Thymus (tissue), 11 donors: ENCODE measurements around the gene SNX7. TPM values are rescaled to one million over a fixed set of nuclear protein-coding genes. Genes with fewer than 3 reads are reported as not detected.

Experiments
- DNase-seq, 9 donors: peaks; one replicate each; pipeline ENCODE4 v3.0.0-alpha.2; 2013; ENCODE audit warnings: low spot score in 9 of 9, low read depth in 6 of 9, missing footprints in 1 of 9
- H3K27ac ChIP-seq, 2 donors: one replicate each; pipeline ENCODE4 v1.5.1; 2013; ENCODE audit warnings: control low read depth in 1 of 2, low read depth in 1 of 2, low read length in 1 of 2, mild to moderate bottlenecking in 1 of 2, moderate library complexity in 1 of 2
- H3K27me3 ChIP-seq, 2 donors: one replicate each; pipeline ENCODE4 v1.5.1; 2013; ENCODE audit warnings: low read length in 1 of 2; ENCODE audit not compliant: control insufficient read depth in 2 of 2, insufficient read depth in 1 of 2
- H3K36me3 ChIP-seq, 2 donors: one replicate each; pipeline ENCODE4 v1.5.1; 2013; ENCODE audit warnings: low read length in 1 of 2, mild to moderate bottlenecking in 1 of 2, moderate library complexity in 1 of 2; ENCODE audit not compliant: control insufficient read depth in 2 of 2, insufficient read depth in 2 of 2
- H3K4me1 ChIP-seq, 2 donors: one replicate each; pipeline ENCODE4 v1.5.1; 2013; ENCODE audit warnings: low read length in 2 of 2; ENCODE audit not compliant: control insufficient read depth in 2 of 2, insufficient read depth in 2 of 2
- H3K4me3 ChIP-seq, 2 donors: one replicate each; pipeline ENCODE4 v1.5.1; 2013; ENCODE audit warnings: low read length in 2 of 2, control low read depth in 1 of 2, mild to moderate bottlenecking in 1 of 2
- H3K9me3 ChIP-seq, 2 donors: one replicate each; pipeline ENCODE4 v1.5.1; 2013; ENCODE audit warnings: low read length in 1 of 2, mild to moderate bottlenecking in 1 of 2; ENCODE audit not compliant: control insufficient read depth in 2 of 2, insufficient read depth in 1 of 2
- WGBS: extraction: QIAGEN DNeasy Blood & Tissue Kit; methylation state at CpG from one replicate; pipeline ENCODE4 v1.1.7; 2013; 5-methylcytosine and 5-hydroxymethylcytosine counted together
- polyA plus RNA-seq: library from polyadenylated mRNA; stranded (reverse); fragments of 200-250 nt; gene quantifications from one replicate; pipeline ENCODE4 v1.2.3, GENCODE V29; 2013
- total RNA-seq: library from RNA; stranded (reverse); fragments of 120-200 nt; gene quantifications from one replicate; pipeline ENCODE4 v1.2.4, GENCODE V29; 2013
- donor health status: healthy.

The SNX7 gene
- total and polyA plus RNA-seq, 2 donors: 6.0 to 10.3 TPM

- Histone ChIP-seq H3K27ac (no peak overlapping the region), H3K9me3 (no peaks in the 10 kb centered on the region), H3K36me3 (no peaks in the 10 kb centered on the region), H3K4me1 (peaks cover 0 to 4% of the 10 kb centered on the region in 2 donors), H3K27me3 (peaks cover 21 to 44% of the 10 kb centered on the region in 2 donors), H3K4me3 (peak overlapping the region; percentile 38 to 42)
- WGBS: 1% methylated on average over 6 of the region's 6 CpGs
- DNase-seq: no peak
These were observed 792 bp downstream of the SNX7 start for GRCh38 chr1:98662356-98662670.

GRCh38 chr1:98668733-98669132 lies 7.2 kb downstream of the SNX7 start:
- Histone ChIP-seq H3K27ac (no peak overlapping the region), H3K4me3 (no peak overlapping the region), H3K9me3 (no peaks in the 10 kb centered on the region), H3K36me3 (no peaks in the 10 kb centered on the region), H3K4me1 (no peaks in the 10 kb centered on the region), H3K27me3 (peaks cover 0 to 6% of the 10 kb centered on the region in 2 donors)
- no peak for DNase-seq
- 86% methylated on average over 2 of the region's 2 CpGs for WGBS

GRCh38 chr1:98669355-98670296 lies 8.1 kb downstream of the SNX7 start:
- Histone ChIP-seq H3K9me3 (no peaks in the 10 kb centered on the region), H3K27ac (no peak overlapping the region), H3K27me3 (no peaks in the 10 kb centered on the region), H3K4me3 (no peak overlapping the region), H3K4me1 (no peaks in the 10 kb centered on the region), H3K36me3 (no peaks in the 10 kb centered on the region)
- 97% methylated on average over 2 of the region's 2 CpGs for WGBS
- DNase-seq: no peak

GRCh38 chr1:98672189-98672588 lies 10.7 kb downstream of the SNX7 start:
- Histone ChIP-seq H3K27ac (no peak overlapping the region), H3K27me3 (no peaks in the 10 kb centered on the region), H3K36me3 (no peaks in the 10 kb centered on the region), H3K9me3 (no peaks in the 10 kb centered on the region), H3K4me3 (no peak overlapping the region), H3K4me1 (no peaks in the 10 kb centered on the region)
- DNase-seq: no peak
- 90% methylated on average over 2 of the region's 2 CpGs for WGBS

- Histone ChIP-seq H3K4me3 (no peak overlapping the region), H3K4me1 (no peaks in the 10 kb centered on the region), H3K9me3 (no peaks in the 10 kb centered on the region), H3K36me3 (no peaks in the 10 kb centered on the region), H3K27ac (no peak overlapping the region), H3K27me3 (no peaks in the 10 kb centered on the region)
- no peak for DNase-seq
- 93% methylated on average over 5 of the region's 5 CpGs for WGBS
These were observed 12.7 kb downstream of the SNX7 start for GRCh38 chr1:98674075-98674781.

- H3K36me3 ChIP-seq: no peaks in the 10 kb centered on the region
These were observed 13.8 kb downstream of the SNX7 start for GRCh38 chr1:98675282-98675681.

GRCh38 chr1:98677288-98677687 lies 15.8 kb downstream of the SNX7 start:
- WGBS: 84% methylated on average over 4 of the region's 4 CpGs
- Histone ChIP-seq H3K27ac (no peak overlapping the region), H3K4me3 (no peak overlapping the region), H3K9me3 (no peaks in the 10 kb centered on the region), H3K36me3 (no peaks in the 10 kb centered on the region), H3K27me3 (no peaks in the 10 kb centered on the region), H3K4me1 (no peaks in the 10 kb centered on the region)
- no peak for DNase-seq

More at GRCh38 chr1:98675282-98675681, 13.8 kb downstream of the SNX7 start:
- no peaks in the 10 kb centered on the region for H3K27me3 ChIP-seq
- H3K4me1 ChIP-seq: no peaks in the 10 kb centered on the region
- no peak overlapping the region for H3K4me3 ChIP-seq
- H3K9me3 ChIP-seq: no peaks in the 10 kb centered on the region
- H3K27ac ChIP-seq: no peak overlapping the region
- no peak for DNase-seq
- WGBS: 96% methylated on average over 5 of the region's 5 CpGs

- 95% methylated on average over 3 of the region's 3 CpGs for WGBS
- no peaks in the 10 kb centered on the region for H3K36me3 ChIP-seq
- DNase-seq: no peak
These were observed 20.3 kb downstream of the SNX7 start for GRCh38 chr1:98681812-98682211.

GRCh38 chr1:98688110-98688739 lies 26.7 kb downstream of the SNX7 start:
- 92% methylated on average over 2 of the region's 2 CpGs for WGBS
- DNase-seq: no peak
- Histone ChIP-seq H3K27ac (no peak overlapping the region), H3K4me3 (no peak overlapping the region), H3K27me3 (no peaks in the 10 kb centered on the region), H3K4me1 (no peaks in the 10 kb centered on the region), H3K36me3 (no peaks in the 10 kb centered on the region), H3K9me3 (no peaks in the 10 kb centered on the region)

More at GRCh38 chr1:98681812-98682211, 20.3 kb downstream of the SNX7 start:
- H3K4me3 ChIP-seq: no peak overlapping the region
- no peak overlapping the region for H3K27ac ChIP-seq
- H3K9me3 ChIP-seq: no peaks in the 10 kb centered on the region
- H3K4me1 ChIP-seq: no peaks in the 10 kb centered on the region
- H3K27me3 ChIP-seq: no peaks in the 10 kb centered on the region
